K562 (cell line): ENCODE results near the gene PPP1R37. TPM values are rescaled to one million over a fixed set of nuclear protein-coding genes. Genes with fewer than 3 reads are reported as not detected.

Source experiments
- ATAC-seq: fragments of 200-7000 bp; cut with Tn5 transposase; 3 replicates; pipeline ENCODE4 v1.9.1; 2020; ENCODE audit warnings: moderate library complexity
- BruUV-seq: library from RNA; stranded (reverse); fragments of 400-500 nt; replicated peaks from 2 replicates; lab custom pipeline; 2021; lab: Mats Ljungman, UMichigan
- CTCF ChIA-PET: fragments of 300-600 bp; formaldehyde crosslinking; extraction: SDS; loops from one replicate; lab custom pipeline; 2021; ENCODE audit warnings: low intra/inter-chr PET ratio; lab: Yijun Ruan, JAX
- POLR2A ChIA-PET: fragments of 300-600, 350-650 bp; sonication (Branson Sonifier 250); formaldehyde crosslinking; extraction: SDS; loops from one replicate; lab custom pipeline; 2021; ENCODE audit warnings: antibody characterized with exemption, inconsistent platforms; lab: Yijun Ruan, JAX
- DNase-seq, 4 experiments: peaks; one replicate each; pipeline versions ENCODE4 v3.0.0 to v3.0.0-alpha.2; 2011 to 2018; ENCODE audit warnings: low spot score in 3 of 4, mixed read lengths in 3 of 4; ENCODE audit errors: extremely low read depth in 1 of 4
- FAIRE-seq: peaks from 2 replicates; lab custom pipeline; 2011; peaks lifted over from hg19 to GRCh38; lab: Jason Lieb, UNC
- H2AFZ ChIP-seq: 2 replicates; pipeline ENCODE4 v1.6.0; 2011; ENCODE audit warnings: low read depth, low read length, control low read depth, inconsistent platforms
- H3K27ac ChIP-seq: fragments of 200-600 bp; 3 replicates; pipeline ENCODE4 v1.8.0; 2011; ENCODE audit warnings: low read depth, mild to moderate bottlenecking, control low read depth, inconsistent platforms, low read length, moderate library complexity, mixed read lengths; ENCODE audit errors: extremely low read depth
- H3K27me3 ChIP-seq, 2 experiments: fragments of 300-600 bp in 1 of 2; 2 replicates in 1 of 2; 3 replicates in 1 of 2; pipeline versions ENCODE4 v1.6.0 to v1.8.0; 2011; ENCODE audit warnings: inconsistent platforms in 2 of 2, low read length in 2 of 2, mild to moderate bottlenecking in 1 of 2, mixed read lengths in 1 of 2, moderate library complexity in 1 of 2; ENCODE audit not compliant: control insufficient read depth in 2 of 2, insufficient read depth in 2 of 2
- H3K36me3 ChIP-seq: fragments of 300-600 bp; 3 replicates; pipeline ENCODE4 v1.8.0; 2011; ENCODE audit warnings: mild to moderate bottlenecking, low read length, inconsistent platforms; ENCODE audit not compliant: control insufficient read depth, insufficient read depth
- H3K4me1 ChIP-seq, 2 experiments: fragments of 200-600 bp in 1 of 2; replicated peaks in 1 of 2; 2 replicates in 1 of 2; 3 replicates in 1 of 2; pipeline versions ENCODE4 v1.5.1 to v1.8.0; 2011; ENCODE audit warnings: inconsistent platforms in 2 of 2, low read length in 2 of 2, mild to moderate bottlenecking in 1 of 2, mixed read lengths in 1 of 2, moderate library complexity in 1 of 2; ENCODE audit not compliant: control insufficient read depth in 2 of 2, insufficient read depth in 2 of 2
- H3K4me2 ChIP-seq: 2 replicates; pipeline ENCODE4 v1.6.1; 2011; ENCODE audit warnings: low read length, control low read depth, inconsistent platforms, mixed read lengths; ENCODE audit not compliant: insufficient read depth
- H3K4me3 ChIP-seq: fragments of 200-600 bp; sonication (generic), shearing (Covaris generic); 2 replicates; pipeline ENCODE4 v1.5.1; 2016; ENCODE audit warnings: control low read depth, inconsistent platforms
- H3K79me2 ChIP-seq: fragments of 200-600 bp; 3 replicates; pipeline ENCODE4 v1.8.0; 2011; ENCODE audit warnings: low read length, inconsistent platforms; ENCODE audit not compliant: control insufficient read depth, insufficient read depth
- H3K9ac ChIP-seq, 2 experiments: 2 replicates each; pipeline versions ENCODE4 v1.6.0 to v1.6.1; 2011; ENCODE audit warnings: low read depth in 2 of 2, low read length in 2 of 2, control low read depth in 1 of 2, inconsistent platforms in 1 of 2, mild to moderate bottlenecking in 1 of 2, mixed read lengths in 1 of 2; ENCODE audit not compliant: insufficient read depth in 1 of 2
- H3K9me1 ChIP-seq: one replicate; pipeline ENCODE4 v1.6.0; 2011; ENCODE audit warnings: inconsistent platforms, mild to moderate bottlenecking, low read length, moderate library complexity; ENCODE audit not compliant: control insufficient read depth, insufficient read depth
- H3K9me3 ChIP-seq: replicated peaks from 2 replicates; pipeline ENCODE4 v1.5.1; 2011; ENCODE audit warnings: low read depth, low read length, inconsistent platforms; ENCODE audit not compliant: control insufficient read depth, insufficient read depth
- H4K20me1 ChIP-seq: replicated peaks from 2 replicates; pipeline ENCODE4 v1.6.1; 2011; ENCODE audit warnings: low read length, inconsistent platforms, mixed read lengths; ENCODE audit not compliant: control insufficient read depth, insufficient read depth
- BACH1 ChIP-seq: fragments of 200-800 bp; sonication (Bioruptor generic); IDR thresholded peaks from 2 replicates; pipeline ENCODE4 v1.6.1; 2016; ENCODE audit warnings: missing genetic modification characterization, missing compliant biosample characterization
- BRD4 ChIP-seq: fragments of 200-600 bp; sonication (generic); IDR thresholded peaks from 2 replicates; pipeline ENCODE4 v1.6.1; 2017; ENCODE audit warnings: inconsistent platforms
- HEY1 ChIP-seq: fragments of 250-450 bp; sonication (Bioruptor Pico); IDR thresholded peaks from 2 replicates; pipeline ENCODE4 v1.5.0; 2020; ENCODE audit warnings: mild to moderate bottlenecking, moderate library complexity, borderline replicate concordance
- HNRNPL ChIP-seq: fragments of 200-400 bp; formaldehyde crosslinking; IDR thresholded peaks from 2 replicates; pipeline ENCODE4 v1.6.1; 2017; ENCODE audit warnings: low read depth, mild to moderate bottlenecking, low read length
- KLF16 ChIP-seq: IDR thresholded peaks from 2 replicates; pipeline ENCODE4 v1.6.1; 2016; ENCODE audit warnings: antibody characterized with exemption
- NCOA6 ChIP-seq: fragments of 450-650 bp; IDR thresholded peaks from 2 replicates; pipeline ENCODE4 v1.6.1; 2017; ENCODE audit warnings: mild to moderate bottlenecking
- POLR2G ChIP-seq: fragments of 200-400 bp; formaldehyde crosslinking; IDR thresholded peaks from 2 replicates; pipeline ENCODE4 v1.6.1; 2017; ENCODE audit warnings: low read depth, mild to moderate bottlenecking, antibody characterized with exemption, low read length, moderate library complexity
- RBM22 ChIP-seq: fragments of 200-400 bp; formaldehyde crosslinking; IDR thresholded peaks from 2 replicates; pipeline ENCODE4 v1.6.1; 2018; ENCODE audit warnings: low read length, low read depth; ENCODE audit not compliant: poor library complexity, severe bottlenecking
- RREB1 ChIP-seq: fragments of 250-450 bp; sonication (Bioruptor Pico); IDR thresholded peaks from 2 replicates; pipeline ENCODE4 v1.4.0; 2020
- SRF ChIP-seq, 2 experiments: fragments of 250-450, 450-650 bp in 1 of 2; sonication (Bioruptor Pico) in 1 of 2; sonication (generic) in 1 of 2; formaldehyde crosslinking; IDR thresholded peaks; 2 replicates each; pipeline versions ENCODE4 v1.5.0 to v1.5.1; 2020 to 2022; ENCODE audit warnings: mild to moderate bottlenecking in 1 of 2, missing genetic modification reagents in 1 of 2
- XRCC4 ChIP-seq: IDR thresholded peaks from one replicate; pipeline ENCODE4 v1.6.1; 2011; ENCODE audit not compliant: insufficient read depth, insufficient read length; ENCODE audit errors: extremely low read depth
- ZBTB33 ChIP-seq: sonication (generic); formaldehyde crosslinking; IDR thresholded peaks from 2 replicates; pipeline ENCODE4 v1.8.1; 2023; ENCODE audit warnings: mild to moderate bottlenecking, missing genetic modification reagents
- WGBS: fragments of 100-300 bp; shearing (Covaris generic); methylation state at CpG from one replicate; pipeline ENCODE4 v1.1.6; 2016; ENCODE audit warnings: low coverage, mixed read lengths; ENCODE audit not compliant: insufficient coverage; ENCODE audit errors: missing lambda C conversion rate; 5-methylcytosine and 5-hydroxymethylcytosine counted together
- in situ Hi-C: fragments of 300-500 bp; cut with MboI; formaldehyde crosslinking; loops from 4 replicates; pipeline ENCODE4 v1.15.0; 2018; ENCODE audit warnings: inconsistent platforms, mixed read lengths
- intact Hi-C: fragments of 100-400 bp; cut with micrococcal nuclease; formaldehyde crosslinking; loops from 2 replicates; pipeline ENCODE4 v1.14.2; 2022
- polyA plus RNA-seq, 8 experiments: library from polyadenylated mRNA; depleted of rRNA in 4 of 8; stranded (reverse) in 5 of 8; unstranded in 3 of 8; fragments of >200 nt; fragmentation: Nextera tagmentation in 2 of 8; fragmentation: Illumina TruSeq in 1 of 8; extraction: Ambion mirVana in 2 of 8; extraction: Trizol in 1 of 8; gene quantifications; 2 replicates each; pipeline versions ENCODE4 v1.2.1 to v1.2.3, GENCODE V29; 2011 to 2014; ENCODE audit warnings: inconsistent platforms in 1 of 8, missing spikeins in 1 of 8
- total RNA-seq, 7 experiments: library from RNA; depleted of rRNA in 6 of 7; stranded (reverse); fragments of >200 nt in 6 of 7; fragmentation: Illumina TruSeq in 2 of 7; extraction: Trizol in 2 of 7; gene quantifications; 2 replicates each; pipeline versions ENCODE4 v1.2.1 to v1.2.3, GENCODE V29; 2011 to 2021; ENCODE audit warnings: low replicate concordance in 1 of 7

PPP1R37 gene
- total and polyA plus RNA-seq, 9 of the 15 experiments (the other 6 are each of a cell fraction or from before 2014, with no cell fraction given) = 0.04 to 20.3 (median 7.3) TPM

DNA sequence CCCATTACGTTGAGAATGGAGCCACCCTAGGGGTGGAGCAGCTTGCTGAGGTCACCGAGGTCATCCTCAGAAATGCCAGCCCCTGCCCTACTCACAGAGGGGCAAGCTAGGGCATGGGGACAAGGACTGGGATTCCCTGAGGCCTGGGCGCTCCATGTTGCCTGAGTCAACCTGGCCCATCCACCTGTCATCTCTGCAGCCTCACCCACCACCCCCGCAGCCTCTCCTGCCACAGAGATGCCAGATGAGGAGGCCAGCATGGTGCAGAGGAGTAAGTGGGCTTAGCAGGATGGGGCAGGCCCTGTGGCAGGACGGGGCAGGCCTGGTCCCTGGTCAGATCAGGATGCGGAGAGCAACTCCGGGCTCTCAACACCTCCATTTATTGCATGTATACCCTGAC lies 58.3 kb downstream of the PPP1R37 start (continued):
- TF ChIP-seq RREB1 = no peak
- no peak for TF ChIP-seq BRD4
- no peak for TF ChIP-seq HEY1

- ATAC-seq (no peak), DNase-seq (no peak), FAIRE-seq (no peak)
- Histone ChIP-seq H3K27ac (no peak overlapping the region), H3K4me1 (peaks cover 15 to 62% of the 10 kb centered on the region in 2 experiments), H3K27me3 (no peaks in the 10 kb centered on the region), H3K9me1 (peaks cover 5% of the 10 kb centered on the region), H3K79me2 (no peaks in the 10 kb centered on the region), H2AFZ (no peak overlapping the region), H3K9me3 (no peaks in the 10 kb centered on the region), H3K4me2 (no peak overlapping the region), H3K9ac (no peak overlapping the region), H3K36me3 (0 out of 3 replicates have a peak, but pooled peaks cover 3% of the 10 kb centered on the region), H4K20me1 (peaks cover 8% of the 10 kb centered on the region), H3K4me3 (no peak overlapping the region)
- in situ Hi-C loops (no loop called here), intact Hi-C loops (no loop called here)
- CTCF ChIA-PET = no interaction called here
- TF ChIP-seq HNRNPL = 0 out of 2 replicates have a peak, but pooled peaks have one; percentile 57
- peak; percentile 72 for TF ChIP-seq POLR2G
- no peak for TF ChIP-seq XRCC4
- TF ChIP-seq BACH1 (tag) = no peak
- TF ChIP-seq NCOA6 = no peak
- no peak for TF ChIP-seq KLF16
- TF ChIP-seq SRF (CRISPR knock-in tag; IDR thresholded peaks at IDR 0.05) = no peak
- peak; percentile 19 for TF ChIP-seq RBM22
- peak; percentile 82; the same call in 1 of the 2 replicates for TF ChIP-seq ZBTB33
- BruUV-seq = no TSS peak
- POLR2A ChIA-PET = interaction anchor here (0.6 kb wide), 1 partner anchor 650 kb away, joined by 4 read pairs; no protein-coding TSS in a partner anchor
- WGBS = 97% methylated on average over 26 of the region's 64 CpGs
Measured at GRCh38 chr19:45151821-45152503, 59.0 kb downstream of the PPP1R37 start.
